Activated T-helper 17 cell treated with anti-CD3 and anti-CD28 coated beads, Interleukin-2, amount 50 U/mL, for 72 hours (primary cell): ENCODE data around the gene LRRC9. TPM values are rescaled to one million over a fixed set of nuclear protein-coding genes. Genes with fewer than 3 reads are reported as not detected.
A peak's percentile ranks its signal among the peaks of the same experiment; 100 is the strongest.
"Not testable (repeated sequence)": the region's sequence is repeated elsewhere in the genome, so short reads cannot be mapped to it uniquely, and the experiment has no call there.

ENCODE experiments used
- ATAC-seq: fragments of 150-1000 bp; cut with Tn5 transposase; replicated peaks from 2 replicates; pipeline ENCODE4 v1.10.0; 2021; ENCODE audit warnings: mild to moderate bottlenecking, moderate library complexity
- H3K27ac Mint-ChIP-seq: one replicate; pipeline ENCODE4 v1.8.0; 2022; ENCODE audit warnings: mixed read lengths
- H3K27me3 Mint-ChIP-seq: one replicate; pipeline ENCODE4 v1.8.0; 2022; ENCODE audit warnings: mixed read lengths
- H3K36me3 Mint-ChIP-seq: one replicate; pipeline ENCODE4 v1.8.0; 2022; ENCODE audit warnings: low read depth, mild to moderate bottlenecking, mixed read lengths
- H3K4me1 Mint-ChIP-seq: one replicate; pipeline ENCODE4 v1.8.0; 2022; ENCODE audit warnings: mixed read lengths
- H3K4me3 Mint-ChIP-seq: one replicate; pipeline ENCODE4 v1.8.0; 2022; ENCODE audit warnings: mild to moderate bottlenecking, mixed read lengths
- H3K9me3 Mint-ChIP-seq: one replicate; pipeline ENCODE4 v1.8.0; 2022; ENCODE audit warnings: mixed read lengths
- total RNA-seq, 2 donors: library from RNA; stranded (reverse); gene quantifications; one replicate each; pipeline ENCODE4 v1.2.3, GENCODE V29; 2022

The LRRC9 gene
- total RNA-seq, 2 donors from 2014 or later = not detected

- no peaks in the 10 kb centered on the region for H3K9me3 Mint-ChIP-seq
- ATAC-seq = no peak
- no peaks in the 10 kb centered on the region for H3K36me3 Mint-ChIP-seq
- no peak overlapping the region for H3K27ac Mint-ChIP-seq
- H3K4me3 Mint-ChIP-seq = no peak overlapping the region
- no peaks in the 10 kb centered on the region for H3K4me1 Mint-ChIP-seq
- H3K27me3 Mint-ChIP-seq = peaks cover 7% of the 10 kb centered on the region
Measured at GRCh38 chr14:59986556-59987059, 66.7 kb downstream of the LRRC9 start.

- ATAC-seq = no peak
- Mint-ChIP-seq H3K36me3 (no peaks in the 10 kb centered on the region), H3K4me1 (no peaks in the 10 kb centered on the region), H3K27ac (no peak overlapping the region), H3K4me3 (no peak overlapping the region), H3K27me3 (peaks cover 9% of the 10 kb centered on the region), H3K9me3 (no peaks in the 10 kb centered on the region)
Measured at GRCh38 chr14:59997449-59997848, 77.5 kb downstream of the LRRC9 start.

- Mint-ChIP-seq H3K27ac (no peak overlapping the region), H3K9me3 (no peaks in the 10 kb centered on the region), H3K4me3 (no peak overlapping the region), H3K27me3 (peaks cover 7% of the 10 kb centered on the region), H3K4me1 (no peaks in the 10 kb centered on the region), H3K36me3 (no peaks in the 10 kb centered on the region)
- no peak for ATAC-seq
Measured at GRCh38 chr14:59997966-59998365, 78.0 kb downstream of the LRRC9 start.

- no peak overlapping the region for H3K4me3 Mint-ChIP-seq
- peaks cover 7% of the 10 kb centered on the region for H3K27me3 Mint-ChIP-seq
- no peaks in the 10 kb centered on the region for H3K4me1 Mint-ChIP-seq
- H3K9me3 Mint-ChIP-seq = no peaks in the 10 kb centered on the region
- no peak overlapping the region for H3K27ac Mint-ChIP-seq
- no peak for ATAC-seq
- no peaks in the 10 kb centered on the region for H3K36me3 Mint-ChIP-seq
Measured at GRCh38 chr14:59998564-59998963, 78.6 kb downstream of the LRRC9 start.

- H3K4me1 Mint-ChIP-seq = no peaks in the 10 kb centered on the region
- peaks cover 15% of the 10 kb centered on the region for H3K27me3 Mint-ChIP-seq
- no peaks in the 10 kb centered on the region for H3K36me3 Mint-ChIP-seq
- H3K4me3 Mint-ChIP-seq = no peak overlapping the region
- no peak for ATAC-seq
- no peak overlapping the region for H3K27ac Mint-ChIP-seq
- H3K9me3 Mint-ChIP-seq = no peaks in the 10 kb centered on the region
Measured at GRCh38 chr14:60002819-60003492, 83.0 kb downstream of the LRRC9 start.

GRCh38 chr14:60003991-60004390 is 84.0 kb downstream of the LRRC9 start:
- no peaks in the 10 kb centered on the region for H3K4me1 Mint-ChIP-seq
- no peak for ATAC-seq
- H3K4me3 Mint-ChIP-seq = no peak overlapping the region
- H3K27me3 Mint-ChIP-seq = peaks cover 15% of the 10 kb centered on the region
- H3K9me3 Mint-ChIP-seq = no peaks in the 10 kb centered on the region
- H3K36me3 Mint-ChIP-seq = no peaks in the 10 kb centered on the region
- H3K27ac Mint-ChIP-seq = no peak overlapping the region

GRCh38 chr14:60008042-60008441 is 88.1 kb downstream of the LRRC9 start:
- Mint-ChIP-seq H3K27ac (no peak overlapping the region), H3K4me3 (no peak overlapping the region), H3K4me1 (no peaks in the 10 kb centered on the region), H3K36me3 (no peaks in the 10 kb centered on the region), H3K27me3 (peaks cover 18% of the 10 kb centered on the region), H3K9me3 (peaks cover 4% of the 10 kb centered on the region)
- no peak for ATAC-seq

GRCh38 chr14:60010263-60010662 is 90.3 kb downstream of the LRRC9 start:
- H3K27ac Mint-ChIP-seq, H3K36me3 Mint-ChIP-seq, H3K4me1 Mint-ChIP-seq, ATAC-seq, H3K4me3 Mint-ChIP-seq: not testable (repeated sequence)
- peaks cover 14% of the 10 kb centered on the region for H3K27me3 Mint-ChIP-seq
- H3K9me3 Mint-ChIP-seq = peaks cover 14% of the 10 kb centered on the region

GRCh38 chr14:60014402-60014801 is 94.5 kb downstream of the LRRC9 start:
- no peaks in the 10 kb centered on the region for H3K4me1 Mint-ChIP-seq
- no peak overlapping the region for H3K27ac Mint-ChIP-seq
- peaks cover 6% of the 10 kb centered on the region for H3K27me3 Mint-ChIP-seq
- no peaks in the 10 kb centered on the region for H3K36me3 Mint-ChIP-seq
- no peak overlapping the region for H3K4me3 Mint-ChIP-seq
- ATAC-seq = no peak
- peaks cover 14% of the 10 kb centered on the region for H3K9me3 Mint-ChIP-seq

- H3K27ac Mint-ChIP-seq = no peak overlapping the region
- no peaks in the 10 kb centered on the region for H3K27me3 Mint-ChIP-seq
Measured at GRCh38 chr14:60021619-60022018, 101.7 kb downstream of the LRRC9 start.

GRCh38 chr14:60025571-60025970 is 105.6 kb downstream of the LRRC9 start:
- Mint-ChIP-seq H3K27ac (no peak overlapping the region), H3K9me3 (no peaks in the 10 kb centered on the region), H3K4me1 (no peaks in the 10 kb centered on the region), H3K27me3 (no peaks in the 10 kb centered on the region), H3K4me3 (no peak overlapping the region), H3K36me3 (no peaks in the 10 kb centered on the region)
- no peak for ATAC-seq

More at GRCh38 chr14:60021619-60022018, 101.7 kb downstream of the LRRC9 start:
- Mint-ChIP-seq H3K36me3 (no peaks in the 10 kb centered on the region), H3K4me1 (no peaks in the 10 kb centered on the region), H3K4me3 (no peak overlapping the region), H3K9me3 (no peaks in the 10 kb centered on the region)
- ATAC-seq = no peak

- Mint-ChIP-seq H3K9me3 (peaks cover 3% of the 10 kb centered on the region), H3K4me1 (no peaks in the 10 kb centered on the region), H3K4me3 (no peak overlapping the region), H3K36me3 (no peaks in the 10 kb centered on the region), H3K27me3 (peaks cover 6% of the 10 kb centered on the region), H3K27ac (no peak overlapping the region)
- ATAC-seq = no peak
Measured at GRCh38 chr14:60035177-60035576, 115.2 kb downstream of the LRRC9 start.

GRCh38 chr14:60047976-60048375 is 128.0 kb downstream of the LRRC9 start:
- not testable (repeated sequence) for ATAC-seq, H3K27ac Mint-ChIP-seq, H3K9me3 Mint-ChIP-seq, H3K4me1 Mint-ChIP-seq, H3K36me3 Mint-ChIP-seq, H3K4me3 Mint-ChIP-seq
- peaks cover 28% of the 10 kb centered on the region for H3K27me3 Mint-ChIP-seq

GRCh38 chr14:60051721-60052221 is 131.8 kb downstream of the LRRC9 start:
- peak; percentile 52 for ATAC-seq

GRCh38 chr14:60058087-60058486 is 138.1 kb downstream of the LRRC9 start:
- H3K9me3 Mint-ChIP-seq = no peaks in the 10 kb centered on the region
- no peak overlapping the region for H3K4me3 Mint-ChIP-seq
- no peak overlapping the region for H3K27ac Mint-ChIP-seq
- no peaks in the 10 kb centered on the region for H3K36me3 Mint-ChIP-seq
- H3K27me3 Mint-ChIP-seq = peaks cover 11% of the 10 kb centered on the region
- no peak for ATAC-seq
- H3K4me1 Mint-ChIP-seq = no peaks in the 10 kb centered on the region

More at GRCh38 chr14:60051721-60052221, 131.8 kb downstream of the LRRC9 start:
- Mint-ChIP-seq H3K4me3 (peak overlapping the region; percentile 32), H3K9me3 (no peaks in the 10 kb centered on the region), H3K4me1 (peaks cover 9% of the 10 kb centered on the region), H3K27me3 (peaks cover 16% of the 10 kb centered on the region), H3K36me3 (no peaks in the 10 kb centered on the region), H3K27ac (no peak overlapping the region)
